Measurements from ENCODE around the gene LLPH. TPM values are rescaled to one million over a fixed set of nuclear protein-coding genes. Genes with fewer than 3 reads are reported as not detected.
A peak's percentile ranks its signal among the peaks of the same experiment; 100 is the strongest.
"Not testable (repeated sequence)": the region's sequence is repeated elsewhere in the genome, so short reads cannot be mapped to it uniquely, and the experiment has no call there.

LLPH gene
- 2.6 TPM for total RNA-seq

DNA sequence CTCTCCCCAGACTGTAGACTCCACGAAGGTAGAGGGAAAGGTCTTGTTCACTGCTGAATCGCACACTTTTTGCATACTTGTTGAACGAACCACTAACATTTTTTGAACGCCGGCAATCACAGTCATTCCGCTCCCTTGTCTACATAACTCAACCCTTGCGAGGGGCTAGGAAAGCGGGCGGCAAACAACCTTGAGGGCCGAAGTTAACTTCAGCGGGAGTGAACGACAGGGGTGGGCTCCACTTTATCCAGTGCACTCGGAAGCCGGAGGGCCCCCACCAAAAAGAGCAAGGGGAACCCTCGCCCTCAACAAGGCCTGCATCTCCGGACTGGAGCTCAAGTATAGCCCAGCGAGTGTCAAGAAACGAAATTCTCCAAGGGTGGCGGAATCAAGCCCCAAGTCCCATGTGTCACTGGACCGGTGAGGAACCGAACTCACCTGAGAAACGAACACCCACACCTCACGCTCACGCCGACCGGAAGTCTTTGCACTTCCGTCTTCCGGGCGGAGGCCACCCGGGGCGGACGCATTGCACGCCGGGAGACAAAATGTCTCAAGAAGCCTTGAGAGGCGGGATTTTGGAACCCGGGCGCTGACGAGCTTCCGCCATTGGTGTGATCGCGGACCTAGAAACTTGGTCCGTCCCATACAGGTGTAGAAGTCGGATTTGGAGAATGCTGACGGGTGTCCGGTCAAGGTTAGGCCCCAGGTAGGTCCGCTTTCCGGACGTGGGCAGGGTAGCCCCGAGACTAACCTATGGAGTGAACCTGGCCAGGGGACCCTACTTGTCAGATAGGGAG, at the start of gene LLPH:
TSS of gene LLPH (minus strand) at position 484 of the 800 bp plus-strand sequence. CDS start 1,644 bp downstream, outside the sequence.
- peak within 1 kb of the TSS; percentile 97 to 100 (median 98) for H3K4me3 ChIP-seq (ENCODE audit: low read length in 3 of 3)
- peaks cover 0 to 19% (median 15%) of the 10 kb centered on the region in 3 donors for H3K36me3 ChIP-seq (ENCODE audit: control insufficient read depth in 3 of 3, insufficient read depth in 3 of 3, low read length in 3 of 3)
- peak within 1 kb of the TSS; percentile 86 to 93 (median 91) for H3K9ac ChIP-seq (ENCODE audit: low read depth in 1 of 3, low read length in 3 of 3)
- peaks cover 15 to 18% (median 15%) of the 10 kb centered on the region in 3 donors for H3K4me1 ChIP-seq (ENCODE audit: control insufficient read depth in 3 of 3, insufficient read depth in 3 of 3, low read length in 3 of 3)
- no peaks in the 10 kb centered on the region for H3K9me3 ChIP-seq (ENCODE audit: control insufficient read depth in 3 of 3, low read length in 3 of 3)
- no peaks in the 10 kb centered on the region for H3K27me3 ChIP-seq (ENCODE audit: control insufficient read depth in 3 of 3, insufficient read depth in 3 of 3, low read length in 3 of 3)
- H3K27ac ChIP-seq (ENCODE audit: low read depth, low read length): no peak within 1 kb of the TSS

DNA sequence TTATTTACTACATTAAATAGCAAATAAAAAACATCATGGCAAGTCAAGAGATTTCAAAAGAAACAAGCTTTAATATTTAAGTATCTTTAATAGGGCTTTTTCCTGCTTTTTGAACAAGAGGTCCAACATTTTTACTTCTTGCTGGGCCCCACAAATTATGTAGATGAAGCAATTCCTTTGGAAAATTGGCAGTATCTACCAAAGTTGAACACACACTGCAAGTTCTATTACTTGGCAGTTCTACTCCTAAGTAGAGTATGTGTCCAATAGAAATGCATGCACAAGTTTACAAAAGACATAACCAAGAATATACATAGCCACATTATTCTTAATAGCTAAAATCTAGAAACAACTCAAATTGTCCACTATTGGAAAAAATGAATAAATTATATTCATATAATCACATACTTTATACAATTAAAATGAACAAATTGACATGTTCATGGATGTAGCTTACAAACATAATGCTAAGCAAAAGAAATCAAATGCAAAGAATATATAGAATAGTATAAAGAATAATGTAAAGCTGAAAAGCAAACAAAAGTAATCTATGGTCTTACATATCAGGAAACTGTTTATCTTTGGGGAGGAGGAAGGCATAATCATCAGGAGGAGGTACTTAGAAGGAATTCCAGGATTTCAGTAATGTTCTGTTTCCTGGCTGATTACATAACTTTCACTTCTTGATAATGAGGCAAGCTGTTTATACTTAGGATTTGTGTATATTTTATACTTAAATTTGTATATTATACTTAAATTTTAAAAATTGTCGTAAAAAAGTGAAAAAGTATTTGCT, 45.8 kb upstream of the LLPH start:
- Histone ChIP-seq H3K4me1 (ENCODE audit: control insufficient read depth in 3 of 3, insufficient read depth in 3 of 3, low read length in 3 of 3) (no peaks in the 10 kb centered on the region), H3K9me3 (ENCODE audit: control insufficient read depth in 3 of 3, low read length in 3 of 3) (no peaks in the 10 kb centered on the region), H3K9ac (ENCODE audit: low read depth in 1 of 3, low read length in 3 of 3) (no peak overlapping the region), H3K36me3 (ENCODE audit: control insufficient read depth in 3 of 3, insufficient read depth in 3 of 3, low read length in 3 of 3) (no peaks in the 10 kb centered on the region), H3K4me3 (ENCODE audit: low read length in 3 of 3) (no peak overlapping the region), H3K27me3 (ENCODE audit: control insufficient read depth in 3 of 3, insufficient read depth in 3 of 3, low read length in 3 of 3) (no peaks in the 10 kb centered on the region), H3K27ac (ENCODE audit: low read depth, low read length) (no peak overlapping the region)

DNA sequence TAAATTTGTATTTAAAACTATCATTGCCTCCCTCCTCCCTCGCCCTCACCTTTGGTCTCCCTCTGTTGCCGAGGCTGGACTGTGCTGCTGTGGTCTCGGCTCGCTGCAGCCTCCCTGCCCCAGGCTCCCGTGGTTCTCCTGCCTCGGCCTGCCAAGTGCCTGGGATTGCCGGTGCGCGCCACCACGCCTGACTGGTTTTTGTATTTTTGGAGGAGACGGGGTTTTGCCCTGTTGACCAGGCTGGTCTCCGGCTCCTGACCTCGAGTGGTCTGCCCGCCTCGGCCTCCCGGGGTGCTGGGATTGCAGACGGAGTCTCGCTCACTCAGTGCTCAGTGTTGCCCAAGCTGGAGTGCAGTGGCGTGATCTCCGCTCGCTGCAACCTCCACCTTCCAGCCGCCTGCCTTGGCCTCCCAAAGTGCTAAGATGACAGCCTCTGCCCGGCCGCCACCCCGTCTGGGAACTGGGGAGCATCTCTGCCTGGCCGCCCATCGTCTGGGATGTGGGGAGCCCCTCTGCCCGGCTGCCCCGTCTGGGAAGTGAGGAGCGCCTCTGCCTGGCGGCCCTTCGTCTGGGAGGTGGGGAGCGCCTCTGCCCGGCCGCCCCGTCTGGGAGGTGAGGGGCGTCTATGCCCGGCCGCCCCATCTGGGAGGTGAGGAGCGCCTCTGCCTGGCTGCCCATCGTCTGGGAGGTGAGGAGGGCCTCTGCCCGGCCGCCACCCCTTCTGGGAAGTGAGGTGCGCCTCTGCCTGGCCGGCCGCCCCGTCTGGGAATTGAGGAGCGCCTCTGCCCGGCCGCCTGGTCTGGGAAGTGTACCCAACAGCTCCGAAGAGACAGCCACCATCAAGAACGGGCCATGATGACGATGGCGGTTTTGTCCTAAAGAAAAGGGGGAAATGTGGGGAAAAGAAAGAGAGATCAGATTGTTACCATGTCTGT, 44.1 kb upstream of the LLPH start:
- H3K9ac ChIP-seq (ENCODE audit: low read depth in 1 of 3, low read length in 3 of 3); H3K27me3 ChIP-seq (ENCODE audit: control insufficient read depth in 3 of 3, insufficient read depth in 3 of 3, low read length in 3 of 3); H3K4me1 ChIP-seq (ENCODE audit: control insufficient read depth in 3 of 3, insufficient read depth in 3 of 3, low read length in 3 of 3); H3K9me3 ChIP-seq (ENCODE audit: control insufficient read depth in 3 of 3, low read length in 3 of 3); H3K36me3 ChIP-seq (ENCODE audit: control insufficient read depth in 3 of 3, insufficient read depth in 3 of 3, low read length in 3 of 3); H3K4me3 ChIP-seq (ENCODE audit: low read length in 3 of 3); H3K27ac ChIP-seq (ENCODE audit: low read depth, low read length): not testable (repeated sequence)

DNA sequence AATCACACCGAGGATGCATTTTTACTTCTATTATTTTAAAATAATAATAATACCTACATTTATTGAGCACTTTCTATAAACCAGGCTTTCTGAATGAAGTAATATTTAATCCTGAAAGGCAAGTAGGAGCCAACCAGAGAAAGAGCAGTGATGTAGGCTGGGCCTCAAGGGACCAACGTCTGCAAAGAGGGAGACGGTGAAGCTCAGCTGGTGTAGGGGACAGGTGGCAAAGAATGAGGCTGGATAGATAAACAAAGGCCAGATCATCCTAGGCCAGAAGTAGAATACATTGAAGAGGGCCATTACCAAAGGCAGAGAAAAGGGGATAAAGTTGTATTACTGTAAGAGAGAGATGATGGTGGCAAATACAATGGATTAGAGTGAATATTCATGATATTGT, 40.1 kb upstream of the LLPH start:
- no peak overlapping the region for H3K9ac ChIP-seq (ENCODE audit: low read depth in 1 of 3, low read length in 3 of 3)
- H3K27me3 ChIP-seq (ENCODE audit: control insufficient read depth in 3 of 3, insufficient read depth in 3 of 3, low read length in 3 of 3): no peaks in the 10 kb centered on the region
- peak overlapping the region in 2 of 3 donors; percentile 98 for H3K4me3 ChIP-seq (ENCODE audit: low read length in 3 of 3)
- H3K27ac ChIP-seq (ENCODE audit: low read depth, low read length): no peak overlapping the region
- no peaks in the 10 kb centered on the region for H3K9me3 ChIP-seq (ENCODE audit: control insufficient read depth in 3 of 3, low read length in 3 of 3)
- H3K36me3 ChIP-seq (ENCODE audit: control insufficient read depth in 3 of 3, insufficient read depth in 3 of 3, low read length in 3 of 3): peaks cover 0 to 3% (median 0%) of the 10 kb centered on the region in 3 donors
- peaks cover 8 to 13% (median 9%) of the 10 kb centered on the region in 3 donors for H3K4me1 ChIP-seq (ENCODE audit: control insufficient read depth in 3 of 3, insufficient read depth in 3 of 3, low read length in 3 of 3)

DNA sequence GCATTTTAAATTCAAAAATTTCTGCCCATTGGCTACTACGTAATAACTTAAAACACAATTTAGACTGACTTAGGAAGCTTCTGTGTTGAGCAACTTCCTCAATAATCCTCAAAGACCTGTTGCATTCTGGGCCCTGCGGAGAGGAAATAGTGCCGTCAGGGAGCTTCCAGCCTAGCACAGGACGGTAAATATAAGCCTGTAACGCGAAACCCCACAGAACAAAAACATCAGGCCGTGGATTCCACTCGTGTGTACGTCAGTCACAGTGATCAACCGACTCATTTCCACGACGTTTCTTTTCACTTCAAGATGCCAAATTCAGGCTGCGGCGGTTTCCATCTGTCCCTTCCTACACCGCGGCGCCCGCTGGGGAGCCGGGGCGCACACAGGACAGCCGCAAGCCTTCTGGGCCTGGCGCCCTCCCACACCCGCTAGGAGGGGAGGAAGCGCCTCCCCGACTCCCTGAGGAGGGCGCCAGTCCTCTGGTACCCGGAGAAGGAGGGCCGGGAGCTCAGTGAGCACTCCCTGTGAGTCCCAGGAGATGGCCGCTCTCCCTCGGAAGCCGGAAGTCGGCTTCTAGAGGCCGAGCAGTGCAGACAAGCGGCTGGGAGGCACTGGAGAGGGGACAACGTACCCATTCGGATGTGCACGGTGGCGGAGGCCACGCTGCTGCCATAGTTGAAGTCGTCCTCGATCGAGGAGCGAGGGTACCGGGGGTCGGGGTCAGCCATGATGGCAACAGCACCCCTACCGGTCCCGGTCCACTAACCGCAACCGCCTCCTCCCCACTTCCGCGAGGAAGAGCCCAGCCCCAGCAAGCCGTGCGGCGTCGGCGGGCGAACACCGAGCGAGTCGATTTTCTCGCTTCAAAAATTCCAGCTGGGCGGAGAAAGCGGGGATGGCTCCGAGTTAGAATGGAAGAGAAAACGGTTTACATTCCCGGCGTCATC, 38.9 kb upstream of the LLPH start, which contains the start of gene TMBIM4:
TSS of gene TMBIM4 (minus strand) at position 776 of the 950 bp plus-strand sequence. CDS start at position 731, 45 bp downstream.
- H3K9ac ChIP-seq (ENCODE audit: low read depth in 1 of 3, low read length in 3 of 3): peak within 1 kb of the TSS; percentile 86 to 97 (median 96)
- H3K4me1 ChIP-seq (ENCODE audit: control insufficient read depth in 3 of 3, insufficient read depth in 3 of 3, low read length in 3 of 3): peaks cover 8 to 13% (median 9%) of the 10 kb centered on the region in 3 donors
- H3K27me3 ChIP-seq (ENCODE audit: control insufficient read depth in 3 of 3, insufficient read depth in 3 of 3, low read length in 3 of 3): no peaks in the 10 kb centered on the region
- H3K9me3 ChIP-seq (ENCODE audit: control insufficient read depth in 3 of 3, low read length in 3 of 3): no peaks in the 10 kb centered on the region
- H3K27ac ChIP-seq (ENCODE audit: low read depth, low read length): peak within 1 kb of the TSS; percentile 97
- H3K4me3 ChIP-seq (ENCODE audit: low read length in 3 of 3): peak within 1 kb of the TSS; percentile 96 to 98 (median 98)
- peaks cover 0 to 3% (median 0%) of the 10 kb centered on the region in 3 donors for H3K36me3 ChIP-seq (ENCODE audit: control insufficient read depth in 3 of 3, insufficient read depth in 3 of 3, low read length in 3 of 3)

DNA sequence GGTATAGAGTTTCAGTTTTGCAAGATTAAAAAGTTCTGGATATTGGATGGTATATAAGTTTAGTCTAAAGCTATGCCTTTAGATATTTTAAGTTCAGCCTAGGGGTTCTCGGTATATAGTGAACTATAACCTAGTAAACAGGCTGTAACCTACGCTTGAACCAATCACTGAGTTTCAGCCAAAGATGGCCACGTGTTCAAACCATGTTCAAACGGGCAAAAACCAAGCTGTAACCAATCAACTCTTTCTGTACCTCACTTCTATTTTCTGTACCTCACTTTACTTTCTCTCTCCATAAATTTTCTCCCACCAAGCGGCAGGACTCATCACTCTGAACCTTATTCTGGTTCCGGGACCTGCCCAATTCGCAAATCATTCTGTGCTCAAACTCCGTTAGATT, 37.9 kb upstream of the LLPH start:
- H3K27ac ChIP-seq (ENCODE audit: low read depth, low read length): peak overlapping the region; percentile 97
- H3K9ac ChIP-seq (ENCODE audit: low read depth in 1 of 3, low read length in 3 of 3): peak overlapping the region; percentile 86 to 97 (median 96)
- peak overlapping the region; percentile 96 to 98 (median 98) for H3K4me3 ChIP-seq (ENCODE audit: low read length in 3 of 3)
- no peaks in the 10 kb centered on the region for H3K27me3 ChIP-seq (ENCODE audit: control insufficient read depth in 3 of 3, insufficient read depth in 3 of 3, low read length in 3 of 3)
- peaks cover 0 to 3% (median 0%) of the 10 kb centered on the region in 3 donors for H3K36me3 ChIP-seq (ENCODE audit: control insufficient read depth in 3 of 3, insufficient read depth in 3 of 3, low read length in 3 of 3)
- H3K4me1 ChIP-seq (ENCODE audit: control insufficient read depth in 3 of 3, insufficient read depth in 3 of 3, low read length in 3 of 3): peaks cover 8 to 13% (median 9%) of the 10 kb centered on the region in 3 donors
- no peaks in the 10 kb centered on the region for H3K9me3 ChIP-seq (ENCODE audit: control insufficient read depth in 3 of 3, low read length in 3 of 3)

DNA sequence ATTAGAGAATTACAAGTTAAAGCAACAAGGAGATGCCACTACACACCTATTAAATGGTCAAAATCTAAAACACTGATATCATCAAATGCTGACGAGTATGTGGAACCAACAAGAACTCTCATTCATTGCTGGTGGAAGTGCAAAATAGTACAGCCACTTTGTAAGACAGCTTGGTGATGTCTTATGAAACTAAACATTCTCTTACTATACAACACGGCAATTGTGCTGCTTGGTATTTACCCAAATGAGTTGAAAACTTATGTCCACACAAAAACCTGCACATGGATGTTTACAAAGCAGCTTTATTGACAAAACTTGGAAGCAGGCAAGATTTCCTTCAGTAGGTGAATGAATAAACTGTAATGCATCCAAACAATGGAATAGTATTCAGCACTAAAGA, 36.0 kb upstream of the LLPH start:
- Histone ChIP-seq H3K9ac (ENCODE audit: low read depth in 1 of 3, low read length in 3 of 3) (no peak overlapping the region), H3K27me3 (ENCODE audit: control insufficient read depth in 3 of 3, insufficient read depth in 3 of 3, low read length in 3 of 3) (no peaks in the 10 kb centered on the region), H3K36me3 (ENCODE audit: control insufficient read depth in 3 of 3, insufficient read depth in 3 of 3, low read length in 3 of 3) (peaks cover 0 to 3% (median 0%) of the 10 kb centered on the region in 3 donors), H3K4me1 (ENCODE audit: control insufficient read depth in 3 of 3, insufficient read depth in 3 of 3, low read length in 3 of 3) (peaks cover 8 to 13% (median 9%) of the 10 kb centered on the region in 3 donors), H3K27ac (ENCODE audit: low read depth, low read length) (no peak overlapping the region), H3K4me3 (ENCODE audit: low read length in 3 of 3) (no peak overlapping the region), H3K9me3 (ENCODE audit: control insufficient read depth in 3 of 3, low read length in 3 of 3) (no peaks in the 10 kb centered on the region)

DNA sequence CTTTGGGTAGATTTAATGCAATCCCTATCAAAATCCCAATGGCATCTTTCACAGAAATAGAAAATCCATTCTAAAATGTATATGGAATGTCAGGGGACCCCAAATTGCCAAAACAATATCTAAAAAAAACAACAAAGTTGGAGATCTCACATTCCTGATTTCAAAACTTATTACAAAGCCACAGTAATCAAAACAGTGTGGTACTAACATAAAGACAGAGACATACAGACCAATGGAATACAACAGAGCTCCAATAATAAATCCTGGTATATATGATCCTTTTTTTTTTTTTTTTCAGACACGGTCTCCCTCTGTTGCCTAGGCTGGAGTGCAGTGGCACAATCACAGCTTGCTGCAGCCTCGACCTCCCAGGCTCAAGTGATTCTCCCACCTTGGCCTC, 34.6 kb upstream of the LLPH start:
- Histone ChIP-seq H3K27ac (ENCODE audit: low read depth, low read length) (no peak overlapping the region), H3K4me1 (ENCODE audit: control insufficient read depth in 3 of 3, insufficient read depth in 3 of 3, low read length in 3 of 3) (peaks cover 8 to 13% (median 9%) of the 10 kb centered on the region in 3 donors), H3K27me3 (ENCODE audit: control insufficient read depth in 3 of 3, insufficient read depth in 3 of 3, low read length in 3 of 3) (no peaks in the 10 kb centered on the region), H3K9me3 (ENCODE audit: control insufficient read depth in 3 of 3, low read length in 3 of 3) (no peaks in the 10 kb centered on the region), H3K4me3 (ENCODE audit: low read length in 3 of 3) (no peak overlapping the region), H3K36me3 (ENCODE audit: control insufficient read depth in 3 of 3, insufficient read depth in 3 of 3, low read length in 3 of 3) (peaks cover 0 to 3% (median 0%) of the 10 kb centered on the region in 3 donors), H3K9ac (ENCODE audit: low read depth in 1 of 3, low read length in 3 of 3) (no peak overlapping the region)

All from skeletal muscle tissue (tissue), 4 donors.